HG03135 (cell line): Measurements from ENCODE around the gene GLOD5.

ENCODE experiments used
- ATAC-seq: cut with Tn5 transposase; IDR thresholded peaks from one replicate; pipeline ENCODE4 v1.9.1; 2021; ENCODE audit warnings: mild to moderate bottlenecking, moderate library complexity; ENCODE audit not compliant: unreplicated experiment

GLOD5 gene

DNA sequence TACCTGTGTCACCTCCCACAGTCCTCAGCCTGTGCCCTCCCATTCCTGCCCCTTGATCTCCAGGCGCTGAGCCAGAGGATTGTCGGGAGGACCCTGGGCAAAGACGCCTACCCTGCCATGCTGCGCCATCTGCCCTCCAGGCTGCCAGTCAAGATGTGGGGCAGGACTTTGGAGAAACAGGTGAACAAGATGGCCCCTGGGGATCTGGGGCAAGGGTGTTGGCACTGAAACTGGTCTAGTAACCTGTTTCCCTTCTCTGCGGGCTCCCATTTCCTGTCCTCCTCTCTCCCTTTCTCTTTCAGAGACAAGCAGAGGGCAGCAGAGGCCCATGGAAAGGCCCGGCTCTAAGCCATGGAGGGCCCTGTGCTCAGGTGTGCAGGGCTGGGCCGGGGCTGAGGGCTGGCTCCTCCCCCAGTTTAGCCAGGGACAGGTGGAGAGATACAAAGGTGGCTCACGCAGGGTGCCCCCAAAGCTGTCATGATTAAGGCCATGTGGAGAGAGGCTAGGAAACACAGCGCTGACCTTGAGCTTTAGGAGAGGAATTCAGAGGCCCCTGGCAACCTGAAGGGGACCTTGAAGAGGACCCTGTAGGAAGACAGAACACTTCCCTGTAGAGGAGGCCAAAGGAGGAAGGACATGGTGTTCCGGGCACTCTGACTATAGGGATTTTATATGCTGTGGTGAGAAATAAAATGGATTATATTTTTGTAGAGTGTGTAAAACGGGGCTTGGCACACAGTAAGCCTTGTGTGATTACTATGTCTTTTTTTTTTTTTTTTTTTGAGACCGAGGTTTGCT, at the start of gene GLOD5:
Gene GLOD5 (plus strand): TSS at position 74 of the 798 bp plus-strand sequence. CDS start 44 bp downstream, at position 118.
- ATAC-seq = no peak

DNA sequence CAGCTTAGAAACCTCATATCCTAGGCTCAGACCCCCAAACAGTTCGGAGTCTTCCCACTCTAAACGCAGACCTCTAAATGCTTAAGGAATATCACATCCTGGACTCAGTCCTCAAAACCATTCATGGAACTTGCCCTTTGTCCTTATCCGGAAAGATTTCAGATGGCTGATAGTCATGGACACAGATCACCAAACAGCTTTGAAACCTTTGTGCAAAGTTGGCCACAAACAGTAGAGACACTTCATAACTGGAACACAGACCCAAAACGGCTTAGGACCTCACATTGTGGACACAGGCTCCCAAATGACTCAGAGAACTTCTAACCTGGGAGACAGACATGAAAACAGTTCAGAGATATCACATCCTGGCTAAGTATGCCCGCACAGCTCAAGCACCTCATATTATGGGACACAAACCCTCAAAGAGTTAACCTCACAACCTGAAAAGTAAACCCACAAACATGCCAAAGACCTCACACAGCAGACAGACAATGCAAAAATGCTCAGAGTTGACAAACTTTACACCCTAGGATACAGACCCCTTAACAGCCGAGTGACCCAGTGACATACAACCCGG, 49.5 kb upstream of the GLOD5 start:
- no peak for ATAC-seq

DNA sequence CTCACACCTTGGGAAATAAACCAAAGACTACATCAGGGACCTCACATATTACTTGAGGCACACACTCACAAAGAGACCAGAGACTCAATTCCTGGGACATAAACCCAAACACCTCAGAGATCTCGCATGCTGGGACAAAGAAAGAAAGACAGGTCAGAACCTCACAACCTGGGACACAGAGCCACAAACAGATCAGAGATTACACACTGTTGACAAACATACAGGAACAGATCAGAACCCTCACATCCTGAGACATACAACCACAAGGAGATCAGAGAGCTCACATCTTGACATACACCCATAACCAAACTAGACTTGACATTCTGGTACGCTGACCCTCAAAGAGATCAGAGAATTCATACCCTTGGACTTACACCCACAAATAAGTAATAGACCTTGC, 47.7 kb upstream of the GLOD5 start:
- ATAC-seq = no peak

DNA sequence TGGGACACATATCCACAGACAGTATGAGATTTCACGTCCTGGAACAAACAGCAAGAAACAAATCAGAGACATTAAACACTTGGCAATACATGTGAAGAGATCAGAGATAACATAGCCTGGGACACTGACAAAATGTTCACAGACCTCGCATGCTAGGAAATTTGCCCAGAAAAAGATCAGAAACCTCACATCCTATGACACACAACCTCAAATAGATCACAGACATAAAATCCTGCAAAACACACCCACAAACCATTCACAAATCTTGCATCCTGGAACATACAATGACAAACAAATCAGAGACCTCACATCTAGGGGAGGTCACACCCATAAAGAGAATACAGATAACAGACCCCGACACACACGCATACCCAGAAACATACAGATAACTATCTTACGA, 47.0 kb upstream of the GLOD5 start:
- no peak for ATAC-seq

DNA sequence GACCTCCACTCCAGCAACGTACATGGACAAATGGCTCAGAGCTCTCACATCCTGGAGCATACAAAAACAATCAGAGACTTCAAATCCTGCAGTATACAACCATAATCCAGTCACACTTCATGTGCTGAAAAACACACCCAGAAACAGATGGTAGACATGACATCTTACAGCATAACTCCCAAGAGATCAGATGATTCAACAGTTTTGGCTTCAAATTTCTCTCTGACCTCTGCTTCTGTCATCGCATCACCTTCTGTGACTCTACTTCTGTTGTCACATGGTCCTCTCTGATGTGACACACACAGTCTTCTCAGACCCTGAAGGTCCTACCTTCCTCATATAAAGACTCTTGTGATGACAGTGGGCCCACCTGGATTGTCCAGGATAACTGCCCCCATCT, 46.5 kb upstream of the GLOD5 start:
- ATAC-seq = no peak

DNA sequence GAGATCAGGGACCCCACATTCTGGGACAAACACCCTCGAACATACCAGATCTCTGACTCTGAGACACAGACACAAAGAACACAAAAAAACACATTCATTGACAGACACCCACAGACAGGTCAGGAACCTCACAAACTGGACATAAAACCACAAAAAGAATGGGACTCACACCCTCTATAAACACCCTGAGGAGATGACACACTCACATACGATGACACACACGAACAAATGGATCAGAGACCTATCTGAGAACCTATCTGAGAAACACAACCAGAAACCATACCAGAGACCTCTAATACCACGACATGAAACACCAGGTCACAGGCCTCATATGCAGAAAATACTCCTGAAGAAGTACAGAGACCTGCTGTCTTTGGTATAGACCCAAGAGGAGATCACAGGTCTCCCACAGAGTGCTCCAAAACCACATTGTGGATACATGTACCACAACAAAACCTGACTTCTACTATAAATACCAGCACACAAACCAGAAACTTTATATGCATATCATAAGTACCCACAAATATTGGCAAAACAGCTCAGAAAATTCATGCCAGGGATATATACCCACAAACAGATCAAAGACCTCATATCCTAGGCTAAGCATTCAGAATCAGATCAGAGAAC, 45.6 kb upstream of the GLOD5 start:
- no peak for ATAC-seq

DNA sequence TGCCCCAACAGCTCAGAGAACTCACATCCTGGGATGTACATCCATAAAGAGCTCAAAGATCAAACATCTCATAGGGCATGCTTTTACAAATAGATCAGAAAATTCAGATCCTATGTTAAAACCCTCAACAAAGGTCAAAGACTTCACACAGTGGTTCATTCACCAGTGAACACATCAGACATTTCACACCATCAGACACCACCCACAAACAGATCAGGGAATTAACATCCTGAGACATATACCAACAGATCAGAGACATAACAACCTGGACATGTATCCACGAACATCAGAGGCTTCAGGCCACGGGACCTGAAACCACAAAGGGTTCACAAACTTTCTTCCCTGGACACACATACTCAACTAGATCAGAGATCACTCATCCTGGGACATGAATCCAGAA, 41.6 kb upstream of the GLOD5 start:
- ATAC-seq = no peak

DNA sequence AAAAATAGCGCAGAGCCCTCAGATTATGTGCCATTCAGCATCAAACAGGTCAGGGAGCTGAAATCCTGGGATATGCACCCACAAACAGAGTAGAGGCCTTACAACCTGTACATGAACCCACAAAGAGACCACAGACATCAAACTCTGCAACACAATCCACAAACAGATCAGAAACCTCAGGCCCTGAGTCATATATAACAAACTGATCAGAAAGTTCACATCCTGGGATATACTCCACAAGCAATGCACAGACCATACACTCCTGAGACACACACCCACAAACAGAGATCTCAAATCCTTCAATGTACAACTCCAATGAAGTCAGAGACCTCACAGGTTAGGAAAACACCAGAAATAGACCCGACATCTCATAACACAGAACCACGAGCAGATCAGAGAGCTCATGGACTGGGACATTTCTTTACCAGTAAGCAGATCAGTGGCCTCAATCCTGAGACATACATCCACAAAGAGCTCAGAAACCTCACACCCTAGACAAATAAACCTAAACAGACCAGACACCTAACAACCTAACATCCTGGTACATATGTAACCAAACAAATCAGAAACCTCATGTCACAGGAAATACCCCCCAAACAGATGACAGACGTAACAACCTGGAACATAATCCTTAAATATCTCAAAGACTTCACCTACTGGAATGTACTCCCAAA, 40.8 kb upstream of the GLOD5 start:
- no peak for ATAC-seq

DNA sequence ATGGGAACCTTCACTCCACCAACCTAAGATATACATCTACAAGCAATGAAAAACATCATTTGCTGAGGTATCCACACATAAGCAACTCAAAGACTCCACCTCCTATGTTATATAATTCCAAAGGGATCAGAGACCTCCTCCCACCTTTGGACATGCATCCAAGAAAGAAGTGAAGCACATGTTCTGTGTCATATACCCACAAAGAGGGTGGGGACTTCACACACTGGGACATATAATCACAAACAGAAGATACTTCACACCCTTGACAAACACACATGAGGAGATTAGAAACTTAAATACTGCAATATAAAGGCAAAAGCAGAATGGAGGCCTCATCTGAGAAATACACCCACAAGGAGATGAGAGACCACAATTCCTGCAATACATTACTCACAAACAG, 39.6 kb upstream of the GLOD5 start:
- no peak for ATAC-seq

DNA sequence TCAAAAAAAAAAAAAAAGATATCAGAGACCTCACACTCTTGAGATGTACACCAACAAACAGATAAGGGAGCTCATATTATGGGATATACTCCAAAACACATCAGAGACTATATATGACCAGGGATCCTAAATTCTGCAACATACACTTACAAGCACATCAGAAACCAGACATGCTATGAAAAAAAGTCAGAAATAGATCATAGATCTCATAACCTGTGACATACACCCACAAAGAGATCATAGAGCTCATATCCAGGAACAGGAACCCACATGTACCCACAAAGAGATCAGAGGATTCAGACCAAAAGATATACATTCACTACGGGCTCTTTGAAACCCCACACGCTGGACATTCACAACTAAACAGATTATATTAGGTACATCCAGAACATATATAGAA, 35.0 kb upstream of the GLOD5 start:
- no peak for ATAC-seq

DNA sequence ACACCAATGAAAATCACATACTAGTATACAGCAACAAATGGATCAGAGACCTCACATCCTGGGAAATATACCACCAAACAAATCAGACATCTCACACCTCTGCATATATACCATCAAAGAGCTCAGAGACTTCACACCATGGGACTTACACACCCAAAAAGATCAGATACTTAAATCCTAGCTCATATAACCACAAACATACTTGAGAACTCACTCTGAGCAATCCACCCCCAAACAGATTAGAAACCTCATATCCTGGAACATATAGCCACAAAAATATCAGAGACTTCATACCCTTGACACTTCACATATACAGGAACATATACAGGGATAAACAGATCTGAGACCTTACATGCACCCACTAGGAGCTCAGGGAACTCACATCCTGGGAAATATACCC, 32.9 kb upstream of the GLOD5 start:
- no peak for ATAC-seq

DNA sequence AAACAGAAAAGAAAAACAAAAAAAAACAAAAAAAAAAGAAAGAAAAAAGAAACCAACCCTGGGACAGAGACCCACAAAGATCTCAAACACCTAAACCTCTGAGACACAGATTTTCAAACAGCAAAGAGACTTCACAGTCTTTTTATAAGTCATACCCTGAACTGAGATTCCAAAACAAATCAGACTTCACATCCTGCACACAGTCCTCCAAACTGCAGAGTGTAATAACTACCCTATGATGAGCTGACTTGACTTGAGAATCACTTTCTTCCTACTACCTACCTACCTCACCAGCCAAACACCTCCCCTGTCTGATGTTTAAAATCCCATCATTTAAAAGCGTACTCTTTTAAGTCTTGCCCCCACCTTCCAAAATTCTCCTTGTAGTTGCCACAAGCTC, 25.2 kb upstream of the GLOD5 start:
- ATAC-seq = no peak

DNA sequence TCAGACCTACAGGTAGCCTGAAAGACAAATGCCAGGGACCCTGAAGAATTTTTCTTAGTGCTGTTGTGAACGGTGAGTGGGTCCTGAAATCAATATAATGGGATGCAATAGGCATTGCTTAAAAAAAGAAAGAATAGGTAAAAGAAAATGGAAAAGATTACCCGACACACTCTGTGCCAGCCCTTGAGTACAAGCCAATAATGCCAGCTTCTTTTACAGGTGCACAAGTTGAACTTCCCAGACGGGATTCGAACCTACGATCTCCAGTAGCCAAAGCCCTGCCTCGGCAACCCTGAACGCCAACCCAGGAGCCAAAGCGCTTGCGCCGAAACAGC, 24.7 kb upstream of the GLOD5 start:
- no peak for ATAC-seq

DNA sequence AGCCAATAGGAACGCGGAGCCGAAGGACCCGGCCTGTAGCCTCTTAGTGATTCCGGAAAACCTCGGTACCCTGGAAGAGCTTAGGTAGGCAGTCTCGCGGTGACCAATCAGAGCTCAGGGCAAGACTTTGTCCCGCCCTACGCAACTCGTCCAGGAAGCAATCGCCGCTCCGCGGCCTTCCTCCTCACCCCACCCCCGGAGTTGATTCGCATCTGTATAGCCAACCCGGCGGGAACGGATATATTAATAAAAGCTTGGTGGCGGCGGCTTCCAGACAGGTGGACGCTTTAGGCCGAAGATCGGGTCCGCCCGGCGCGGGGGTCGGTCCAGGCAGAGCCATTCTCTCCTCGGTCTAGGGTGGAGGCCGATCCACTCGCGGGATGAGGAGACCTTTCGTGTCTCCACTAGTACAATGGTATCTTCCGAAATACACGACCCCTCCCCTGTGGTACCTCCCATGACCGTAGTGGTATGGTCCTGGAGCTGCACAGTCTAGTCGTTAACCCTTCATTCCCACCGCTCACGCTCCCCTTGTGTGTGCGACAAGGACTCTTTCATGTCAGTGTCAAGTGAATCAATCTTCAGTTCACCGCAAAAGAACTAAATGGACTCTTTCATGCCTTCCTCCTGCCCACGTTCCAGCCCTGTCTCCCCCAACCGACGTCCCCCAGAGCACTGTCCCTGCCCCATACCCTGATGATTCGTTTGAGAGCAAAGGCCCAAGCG, 24.2 kb upstream of the GLOD5 start:
- peak; percentile 98 for ATAC-seq

DNA sequence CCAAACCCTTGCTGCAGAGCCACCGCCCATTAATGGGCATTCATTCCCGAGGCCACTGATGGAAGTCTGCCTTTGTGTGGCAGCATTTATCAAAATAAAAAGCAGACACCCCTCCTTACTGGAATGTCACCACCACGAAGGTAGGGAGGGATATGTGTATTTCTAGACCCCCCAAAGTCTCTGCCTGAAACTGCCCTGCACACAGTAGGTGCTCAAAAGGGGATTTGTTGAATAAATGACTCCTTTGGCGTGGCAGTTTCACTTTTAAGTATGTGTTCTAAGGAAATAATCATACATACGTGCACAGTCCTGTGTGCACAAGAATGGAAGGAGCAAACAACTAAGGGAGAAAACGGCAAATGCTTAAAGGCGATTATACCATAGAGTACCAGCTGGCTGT, 23.6 kb upstream of the GLOD5 start:
- ATAC-seq = no peak

DNA sequence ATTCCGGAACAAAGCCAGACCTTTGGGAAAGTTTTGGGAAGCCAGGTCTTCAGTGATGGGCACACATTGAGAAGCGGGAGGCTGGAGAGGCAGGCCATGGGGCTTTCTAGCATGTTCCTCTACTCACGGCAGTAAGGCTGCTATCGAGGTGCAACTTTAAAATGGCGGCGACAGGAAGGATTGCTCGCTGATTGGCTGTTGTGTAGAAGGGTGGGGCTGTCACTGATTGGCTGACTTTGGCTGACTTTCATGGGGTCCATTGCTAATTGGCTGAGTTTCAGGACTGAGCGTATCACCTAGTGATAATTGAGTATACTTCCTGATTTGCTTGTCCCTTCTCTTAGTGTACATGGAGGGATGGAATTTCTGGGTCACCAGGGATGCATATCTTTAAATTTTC, 19.7 kb upstream of the GLOD5 start:
- no peak for ATAC-seq

DNA sequence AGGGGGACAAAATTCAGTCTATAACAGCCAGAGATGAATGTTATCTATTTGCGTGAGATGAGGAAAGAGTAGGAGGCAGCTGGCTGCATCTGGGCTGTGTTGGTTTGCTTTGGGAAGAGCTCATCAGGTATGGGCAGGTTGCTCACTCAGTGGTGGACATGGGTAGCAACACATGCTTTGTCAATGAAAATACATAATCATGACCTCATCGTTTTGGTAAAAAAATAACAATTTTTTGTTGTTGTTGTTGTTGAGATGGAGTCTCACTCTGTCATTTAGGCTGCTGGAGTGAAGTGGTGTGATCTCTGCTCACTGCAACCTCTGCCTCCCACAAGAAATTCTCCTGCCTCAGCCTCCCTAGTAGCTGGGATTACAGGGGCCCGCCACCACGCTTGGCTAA, 16.3 kb upstream of the GLOD5 start:
- ATAC-seq = no peak

DNA sequence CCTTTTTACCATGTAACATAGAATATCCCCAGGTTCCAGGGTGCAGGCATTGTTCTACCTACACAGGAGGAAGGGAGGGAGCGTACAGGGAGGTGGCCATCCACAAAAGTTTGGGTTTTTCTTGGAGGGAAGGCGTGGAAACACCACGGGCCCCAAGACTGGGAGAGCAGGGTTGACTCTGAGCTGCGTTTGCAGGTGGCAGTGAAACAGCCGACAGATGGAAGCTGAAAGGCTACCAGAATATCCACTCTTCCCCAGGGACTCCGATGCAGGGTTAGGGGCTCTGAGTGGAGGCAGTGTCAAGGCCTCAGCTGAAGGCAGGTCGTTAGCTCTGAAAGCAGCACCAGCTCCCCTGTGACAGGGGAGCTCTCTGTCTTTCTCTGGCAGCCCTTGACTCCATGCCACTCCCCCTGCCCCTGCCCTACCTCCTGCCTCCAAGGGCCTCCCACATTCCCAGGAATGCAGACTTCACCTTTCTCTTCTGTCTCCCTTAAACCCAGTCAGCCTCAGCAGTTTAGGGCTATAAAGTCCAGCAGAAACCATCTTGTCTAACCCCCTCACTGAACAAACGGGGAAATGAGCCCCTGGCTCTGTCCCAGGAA, 14.0 kb upstream of the GLOD5 start:
- no peak for ATAC-seq

DNA sequence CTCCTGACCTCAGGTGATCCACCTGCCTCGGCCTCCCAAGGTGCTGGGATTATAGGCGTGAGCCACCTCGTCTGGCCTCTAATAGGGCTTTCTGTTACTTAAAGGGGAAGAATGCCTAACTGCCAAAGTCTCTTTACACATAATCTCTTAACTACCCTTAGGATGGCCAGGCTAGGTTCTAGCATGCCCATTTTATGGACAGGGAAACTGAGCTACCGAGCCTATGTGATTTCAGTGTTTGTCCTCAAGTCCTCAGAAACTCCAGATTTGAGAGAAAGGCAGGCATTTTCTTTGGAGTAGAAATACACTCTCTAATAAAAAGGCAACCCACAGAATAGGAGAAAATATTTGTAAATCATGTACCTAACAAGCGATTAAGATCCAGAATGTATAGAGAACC, 12.4 kb upstream of the GLOD5 start:
- no peak for ATAC-seq

DNA sequence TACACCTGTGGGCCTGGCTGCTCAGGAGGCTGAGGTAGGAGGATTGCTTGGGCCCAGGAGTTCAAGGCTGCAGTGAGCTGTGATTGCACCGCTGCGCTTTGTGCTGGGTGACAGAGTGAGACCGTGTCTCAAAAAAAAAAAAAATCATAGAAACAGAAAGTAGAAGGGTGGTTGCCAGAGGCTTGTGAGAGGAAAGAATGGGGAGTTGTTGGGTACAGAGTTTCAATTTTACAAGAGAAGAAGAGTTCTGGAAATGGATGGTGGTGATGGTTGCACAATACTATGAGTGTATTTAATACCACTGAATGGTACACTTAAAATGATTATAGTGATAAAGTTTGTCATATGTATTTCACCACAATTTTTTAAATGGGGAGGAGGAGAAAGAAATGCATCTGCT, 10.2 kb upstream of the GLOD5 start:
- ATAC-seq = no peak

DNA sequence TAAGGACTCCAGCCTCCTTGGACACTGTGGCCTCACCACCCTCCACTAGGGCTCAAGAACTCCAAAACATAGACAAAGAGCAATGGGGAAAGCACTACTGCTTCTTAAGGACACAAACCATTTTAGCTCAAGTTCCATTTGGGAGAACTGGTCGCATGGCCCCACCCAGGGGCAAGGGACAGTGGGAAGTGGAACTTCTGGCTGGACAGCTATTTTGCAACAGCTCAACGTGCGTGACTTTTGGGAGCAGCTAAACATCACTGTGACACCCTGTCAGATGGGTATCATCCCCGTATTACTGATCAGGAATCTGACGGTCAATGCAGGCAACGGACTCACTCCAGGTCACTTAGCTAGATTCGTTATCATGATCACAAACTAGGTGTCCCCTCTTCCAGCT, 9.0 kb upstream of the GLOD5 start:
- no peak for ATAC-seq
